ENCODE results near the gene CEP41.

CEP41 gene

GRCh38 chr7:130442601-130443000 lies 1.8 kb upstream of the CEP41 start:
- Mint-ChIP-seq H3K27me3 (peaks cover 7% of the 10 kb centered on the region), H3K9me3 (no peaks in the 10 kb centered on the region), H3K27ac (no peak overlapping the region), H3K4me1 (peaks cover 8% of the 10 kb centered on the region), H3K4me3 (no peak overlapping the region), H3K36me3 (peaks cover 3% of the 10 kb centered on the region)
- no peak for ATAC-seq (ENCODE audit: low read depth)
- DNase-seq (ENCODE audit: low spot score in 2 of 2): no peak

DNA sequence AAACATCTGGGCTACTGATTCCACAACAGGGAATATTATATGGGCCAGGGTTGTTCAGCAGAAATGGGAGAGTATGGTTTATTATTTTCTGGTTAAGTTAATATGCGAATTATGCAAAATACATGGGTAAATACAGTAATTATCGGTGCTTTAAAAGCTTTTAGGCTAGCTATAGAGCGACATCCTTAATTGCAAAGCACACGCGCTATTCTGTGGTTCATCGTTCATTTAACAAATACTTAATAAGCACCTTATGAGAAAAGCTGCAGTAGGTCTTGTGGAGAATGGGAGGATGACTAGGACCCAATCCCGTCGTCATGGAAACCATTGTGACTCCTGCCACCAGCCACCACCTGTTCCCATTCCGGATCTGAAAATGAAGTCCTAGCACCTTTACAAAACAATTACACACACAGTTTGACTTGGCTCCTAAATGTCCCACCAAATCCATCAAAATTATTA lies 623 bp upstream of the CEP41 start:
- Mint-ChIP-seq H3K27me3 (peaks cover 4% of the 10 kb centered on the region), H3K27ac (peak overlapping the region; percentile 87), H3K4me3 (peak overlapping the region; percentile 99), H3K4me1 (peaks cover 8% of the 10 kb centered on the region), H3K9me3 (no peaks in the 10 kb centered on the region), H3K36me3 (peaks cover 3% of the 10 kb centered on the region)
- DNase-seq (ENCODE audit: low spot score in 2 of 2) (no peak), ATAC-seq (ENCODE audit: low read depth) (no peak)

- no peak for ATAC-seq (ENCODE audit: low read depth)
- Mint-ChIP-seq H3K27me3 (no peaks in the 10 kb centered on the region), H3K27ac (no peak overlapping the region), H3K4me1 (peaks cover 8% of the 10 kb centered on the region), H3K4me3 (no peak overlapping the region), H3K36me3 (peaks cover 3% of the 10 kb centered on the region), H3K9me3 (no peaks in the 10 kb centered on the region)
- no peak for DNase-seq (ENCODE audit: low spot score in 2 of 2)
Measured at GRCh38 chr7:130436253-130436652, 4.6 kb downstream of the CEP41 start.

- Mint-ChIP-seq H3K27ac (no peak overlapping the region), H3K9me3 (no peaks in the 10 kb centered on the region), H3K27me3 (no peaks in the 10 kb centered on the region), H3K36me3 (no peaks in the 10 kb centered on the region), H3K4me3 (no peak overlapping the region), H3K4me1 (peaks cover 4% of the 10 kb centered on the region)
- ATAC-seq (ENCODE audit: low read depth): no peak
- no peak for DNase-seq (ENCODE audit: low spot score in 2 of 2)
Measured at GRCh38 chr7:130435311-130435854, 5.4 kb downstream of the CEP41 start.

- Mint-ChIP-seq H3K36me3 (no peaks in the 10 kb centered on the region), H3K27me3 (no peaks in the 10 kb centered on the region), H3K9me3 (no peaks in the 10 kb centered on the region), H3K4me3 (no peak overlapping the region), H3K4me1 (no peaks in the 10 kb centered on the region), H3K27ac (no peak overlapping the region)
- DNase-seq (ENCODE audit: low spot score in 2 of 2) (no peak), ATAC-seq (ENCODE audit: low read depth) (no peak)
Measured at GRCh38 chr7:130433301-130433700, 7.5 kb downstream of the CEP41 start.

GRCh38 chr7:130432886-130433285 lies 7.9 kb downstream of the CEP41 start:
- no peaks in the 10 kb centered on the region for H3K36me3 Mint-ChIP-seq
- no peaks in the 10 kb centered on the region for H3K9me3 Mint-ChIP-seq
- H3K27ac Mint-ChIP-seq: no peak overlapping the region
- ATAC-seq (ENCODE audit: low read depth) (no peak), DNase-seq (ENCODE audit: low spot score in 2 of 2) (no peak)
- H3K27me3 Mint-ChIP-seq: no peaks in the 10 kb centered on the region
- no peaks in the 10 kb centered on the region for H3K4me1 Mint-ChIP-seq
- no peak overlapping the region for H3K4me3 Mint-ChIP-seq

- ATAC-seq (ENCODE audit: low read depth) (no peak), DNase-seq (ENCODE audit: low spot score in 2 of 2) (no peak)
- Mint-ChIP-seq H3K27me3 (no peaks in the 10 kb centered on the region), H3K36me3 (no peaks in the 10 kb centered on the region), H3K4me1 (no peaks in the 10 kb centered on the region), H3K4me3 (no peak overlapping the region), H3K27ac (no peak overlapping the region), H3K9me3 (no peaks in the 10 kb centered on the region)
Measured at GRCh38 chr7:130430841-130431666, 9.8 kb downstream of the CEP41 start.

DNA sequence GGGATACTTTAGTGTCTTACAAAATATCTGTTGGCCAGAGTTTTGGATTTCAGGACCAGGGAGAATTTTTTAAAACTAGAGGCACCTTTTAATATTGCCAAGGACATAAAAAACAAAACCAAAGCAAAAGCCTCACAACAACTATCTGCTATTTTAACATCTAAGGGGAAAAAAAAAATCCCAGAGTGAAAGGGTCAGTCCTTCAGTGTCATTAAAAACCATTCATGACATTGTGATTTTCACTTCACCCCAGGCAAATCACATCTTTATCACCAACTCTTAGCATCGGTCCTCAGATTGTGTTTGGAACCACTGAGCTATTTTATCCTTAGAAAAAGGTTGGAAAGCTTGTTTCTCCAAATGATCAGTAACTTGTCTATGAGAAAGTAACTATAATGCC lies 10.7 kb downstream of the CEP41 start:
- H3K27ac Mint-ChIP-seq: no peak overlapping the region
- ATAC-seq (ENCODE audit: low read depth): no peak
- no peaks in the 10 kb centered on the region for H3K27me3 Mint-ChIP-seq
- H3K4me1 Mint-ChIP-seq: no peaks in the 10 kb centered on the region
- H3K36me3 Mint-ChIP-seq: no peaks in the 10 kb centered on the region
- H3K9me3 Mint-ChIP-seq: no peaks in the 10 kb centered on the region
- DNase-seq (ENCODE audit: low spot score in 2 of 2): no peak
- H3K4me3 Mint-ChIP-seq: no peak overlapping the region

GRCh38 chr7:130429019-130429418 lies 11.8 kb downstream of the CEP41 start:
- ATAC-seq (ENCODE audit: low read depth) (no peak), DNase-seq (ENCODE audit: low spot score in 2 of 2) (no peak)
- H3K4me3 Mint-ChIP-seq: no peak overlapping the region
- H3K27me3 Mint-ChIP-seq: no peaks in the 10 kb centered on the region
- H3K4me1 Mint-ChIP-seq: no peaks in the 10 kb centered on the region
- H3K27ac Mint-ChIP-seq: no peak overlapping the region
- no peaks in the 10 kb centered on the region for H3K9me3 Mint-ChIP-seq
- no peaks in the 10 kb centered on the region for H3K36me3 Mint-ChIP-seq

DNA sequence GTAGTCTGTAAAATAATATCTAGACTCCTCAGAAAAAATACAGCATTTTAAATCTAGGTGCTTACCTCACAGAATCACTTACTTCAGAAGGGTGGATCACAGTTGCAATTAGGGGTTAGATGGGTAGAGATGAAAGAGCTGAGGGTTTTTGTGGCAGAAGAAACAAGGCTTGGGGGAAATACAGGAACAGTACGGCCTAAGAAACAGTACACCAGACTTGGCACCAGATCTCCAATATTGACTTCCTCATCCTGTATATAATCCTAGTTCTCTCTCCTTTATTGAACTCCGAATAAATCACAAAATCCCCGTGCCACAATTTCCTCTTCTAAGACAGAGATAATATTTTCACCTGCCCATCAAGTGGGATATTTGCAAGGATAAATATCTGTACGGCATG lies 14.3 kb downstream of the CEP41 start:
- H3K4me1 Mint-ChIP-seq: no peaks in the 10 kb centered on the region
- no peaks in the 10 kb centered on the region for H3K27me3 Mint-ChIP-seq
- H3K27ac Mint-ChIP-seq: no peak overlapping the region
- DNase-seq (ENCODE audit: low spot score in 2 of 2): no peak
- no peak for ATAC-seq (ENCODE audit: low read depth)
- H3K4me3 Mint-ChIP-seq: no peak overlapping the region
- H3K36me3 Mint-ChIP-seq: no peaks in the 10 kb centered on the region
- H3K9me3 Mint-ChIP-seq: no peaks in the 10 kb centered on the region

GRCh38 chr7:130425796-130426195 lies 15.0 kb downstream of the CEP41 start:
- Mint-ChIP-seq H3K4me1 (no peaks in the 10 kb centered on the region), H3K27me3 (no peaks in the 10 kb centered on the region), H3K36me3 (no peaks in the 10 kb centered on the region), H3K4me3 (no peak overlapping the region), H3K9me3 (no peaks in the 10 kb centered on the region), H3K27ac (no peak overlapping the region)
- no peak for ATAC-seq (ENCODE audit: low read depth)
- no peak for DNase-seq (ENCODE audit: low spot score in 2 of 2)

DNA sequence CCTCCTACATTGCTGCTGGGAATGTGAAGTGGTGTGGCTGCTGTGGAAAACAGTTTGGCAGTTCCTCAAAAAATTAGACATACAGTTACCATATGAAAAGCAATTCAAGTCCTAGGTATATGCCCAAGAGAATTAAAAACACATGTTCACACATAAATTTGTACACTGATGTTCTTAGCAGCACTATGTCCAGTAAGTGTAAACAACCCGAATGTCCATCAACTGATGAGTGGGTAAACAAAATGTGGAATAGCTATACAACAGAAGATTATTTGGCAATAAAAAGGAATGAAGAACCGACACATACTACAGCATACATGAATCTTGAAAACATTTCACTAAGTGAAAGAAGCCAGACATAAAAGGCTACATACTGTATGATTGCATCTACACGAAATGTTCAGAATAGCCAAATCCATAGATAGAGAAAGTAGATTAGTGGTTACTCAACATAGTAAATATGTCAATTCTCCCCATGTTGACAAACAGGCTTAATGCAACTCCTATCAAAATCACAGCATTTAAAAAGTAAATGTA lies 17.2 kb downstream of the CEP41 start:
- H3K27ac Mint-ChIP-seq: no peak overlapping the region
- ATAC-seq (ENCODE audit: low read depth) (no peak), DNase-seq (ENCODE audit: low spot score in 2 of 2) (no peak)
- peaks cover 4% of the 10 kb centered on the region for H3K36me3 Mint-ChIP-seq
- no peaks in the 10 kb centered on the region for H3K27me3 Mint-ChIP-seq
- H3K4me3 Mint-ChIP-seq: no peak overlapping the region
- H3K4me1 Mint-ChIP-seq: no peaks in the 10 kb centered on the region
- no peaks in the 10 kb centered on the region for H3K9me3 Mint-ChIP-seq

DNA sequence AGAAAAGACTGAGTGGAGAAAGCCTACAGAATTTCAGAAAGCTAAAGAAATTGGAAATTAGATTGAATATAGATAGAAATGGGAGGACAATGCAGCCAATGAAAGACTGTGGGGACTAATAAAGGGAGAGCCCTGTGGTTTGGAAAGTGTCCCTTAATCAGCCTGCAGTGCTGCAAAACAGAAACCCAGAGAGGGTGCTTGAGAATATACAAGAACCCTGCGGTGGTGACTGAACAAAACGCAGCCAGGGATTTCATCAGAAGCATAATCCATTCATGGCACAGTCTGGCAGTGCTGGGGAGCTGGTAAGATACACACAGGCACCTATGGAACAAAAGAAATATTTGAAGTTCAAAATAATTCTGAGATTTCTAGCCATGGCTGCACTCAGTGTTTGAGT lies 19.1 kb downstream of the CEP41 start:
- H3K9me3 Mint-ChIP-seq: no peaks in the 10 kb centered on the region
- no peaks in the 10 kb centered on the region for H3K27me3 Mint-ChIP-seq
- DNase-seq (ENCODE audit: low spot score in 2 of 2): no peak
- H3K4me1 Mint-ChIP-seq: no peaks in the 10 kb centered on the region
- no peak overlapping the region for H3K4me3 Mint-ChIP-seq
- no peak for ATAC-seq (ENCODE audit: low read depth)
- H3K36me3 Mint-ChIP-seq: peaks cover 4% of the 10 kb centered on the region
- H3K27ac Mint-ChIP-seq: no peak overlapping the region

- no peak overlapping the region for H3K4me3 Mint-ChIP-seq
- no peak for DNase-seq (ENCODE audit: low spot score in 2 of 2)
- no peak for ATAC-seq (ENCODE audit: low read depth)
- no peaks in the 10 kb centered on the region for H3K27me3 Mint-ChIP-seq
- H3K9me3 Mint-ChIP-seq: no peaks in the 10 kb centered on the region
- H3K36me3 Mint-ChIP-seq: peaks cover 4% of the 10 kb centered on the region
- no peak overlapping the region for H3K27ac Mint-ChIP-seq
- H3K4me1 Mint-ChIP-seq: no peaks in the 10 kb centered on the region
Measured at GRCh38 chr7:130420943-130421578, 19.8 kb downstream of the CEP41 start.
